AG10803 (cell line): ENCODE measurements around the gene ZIC3.

ENCODE experiments used
- DNase-seq: peaks from one replicate; pipeline ENCODE4 v3.0.0; 2010; ENCODE audit warnings: low read depth
- H3K4me3 ChIP-seq: 2 replicates; pipeline ENCODE4 v1.5.1; 2011; ENCODE audit warnings: mild to moderate bottlenecking, low read length, control low read depth
- TF ChIP-seq, protein P1 (sequence below): conservative IDR thresholded peaks from 2 replicates; pipeline ENCODE4 v1.5.1; 2011; ENCODE audit warnings: mild to moderate bottlenecking, low read length, control low read depth, inconsistent platforms

The ZIC3 gene

DNA sequence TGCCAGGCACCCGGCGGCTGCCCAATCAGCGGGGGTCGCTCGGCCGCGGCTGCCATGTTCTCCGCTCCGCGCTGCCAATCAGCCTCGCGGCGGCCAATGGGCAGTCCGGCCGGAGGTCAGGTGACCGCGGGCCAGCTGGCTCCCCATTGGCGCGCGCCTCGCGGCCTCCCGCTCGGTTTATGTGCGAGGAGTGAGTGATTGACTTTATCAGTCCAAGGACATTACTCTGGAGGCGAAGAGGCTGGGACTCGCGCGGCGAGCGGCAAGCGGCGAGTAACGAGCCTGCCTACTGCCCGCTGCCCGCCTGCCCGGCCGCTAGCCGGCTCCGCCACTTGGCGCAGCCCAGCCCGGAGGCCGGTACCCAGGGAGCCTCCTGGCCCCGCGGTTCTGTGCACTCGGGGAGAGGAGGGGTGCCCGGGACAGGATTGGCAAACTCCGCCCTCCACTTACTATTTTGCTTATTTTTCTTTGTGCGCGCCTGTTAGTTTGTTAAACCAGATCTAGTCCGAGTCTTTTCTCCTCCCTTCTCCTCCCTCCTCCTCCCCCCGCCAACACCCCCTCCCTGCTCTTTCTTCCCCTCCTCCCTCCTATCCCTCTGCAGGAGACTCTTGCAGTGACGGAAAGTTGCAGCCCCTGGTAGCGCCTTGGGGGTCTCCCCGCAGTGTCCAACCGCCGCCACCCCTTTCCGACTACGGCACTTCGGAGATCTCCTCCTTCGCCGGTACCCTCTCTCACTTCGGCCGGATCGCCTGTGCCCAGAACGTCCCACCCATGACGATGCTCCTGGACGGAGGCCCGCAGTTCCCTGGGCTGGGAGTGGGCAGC is at the start of gene ZIC3:
ZIC3 (plus strand) TSS at position 207 of the 825 bp plus-strand sequence; CDS start at position 772, 565 bp downstream.
- peak; percentile 0 for DNase-seq
- H3K4me3 ChIP-seq, result peak within 1 kb of the TSS; percentile 24; the same call in 1 of the 2 replicates
- TF ChIP-seq, protein P1, sequence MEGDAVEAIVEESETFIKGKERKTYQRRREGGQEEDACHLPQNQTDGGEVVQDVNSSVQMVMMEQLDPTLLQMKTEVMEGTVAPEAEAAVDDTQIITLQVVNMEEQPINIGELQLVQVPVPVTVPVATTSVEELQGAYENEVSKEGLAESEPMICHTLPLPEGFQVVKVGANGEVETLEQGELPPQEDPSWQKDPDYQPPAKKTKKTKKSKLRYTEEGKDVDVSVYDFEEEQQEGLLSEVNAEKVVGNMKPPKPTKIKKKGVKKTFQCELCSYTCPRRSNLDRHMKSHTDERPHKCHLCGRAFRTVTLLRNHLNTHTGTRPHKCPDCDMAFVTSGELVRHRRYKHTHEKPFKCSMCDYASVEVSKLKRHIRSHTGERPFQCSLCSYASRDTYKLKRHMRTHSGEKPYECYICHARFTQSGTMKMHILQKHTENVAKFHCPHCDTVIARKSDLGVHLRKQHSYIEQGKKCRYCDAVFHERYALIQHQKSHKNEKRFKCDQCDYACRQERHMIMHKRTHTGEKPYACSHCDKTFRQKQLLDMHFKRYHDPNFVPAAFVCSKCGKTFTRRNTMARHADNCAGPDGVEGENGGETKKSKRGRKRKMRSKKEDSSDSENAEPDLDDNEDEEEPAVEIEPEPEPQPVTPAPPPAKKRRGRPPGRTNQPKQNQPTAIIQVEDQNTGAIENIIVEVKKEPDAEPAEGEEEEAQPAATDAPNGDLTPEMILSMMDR, result no peak

DNA sequence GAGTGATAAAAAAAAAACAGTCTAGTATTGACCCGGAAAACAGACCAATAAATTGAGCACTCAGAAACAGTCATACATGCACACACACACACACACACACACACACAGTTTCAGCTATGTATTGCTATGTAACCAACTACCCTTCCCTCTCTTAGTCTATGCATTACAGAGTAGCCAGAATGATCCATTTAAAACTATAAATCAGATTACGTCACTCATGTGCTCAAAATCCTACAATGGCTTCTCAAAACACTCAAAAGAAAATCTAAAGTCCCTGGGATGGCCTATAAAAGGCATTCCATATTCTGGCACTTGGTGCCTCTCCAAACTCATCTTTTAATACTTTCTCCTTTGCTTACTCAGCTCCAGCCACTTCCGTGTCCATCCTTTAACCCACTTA is 46.5 kb upstream of the ZIC3 start:
- no peak overlapping the region for H3K4me3 ChIP-seq
- TF ChIP-seq, protein P1, result no peak
- DNase-seq, result no peak

DNA sequence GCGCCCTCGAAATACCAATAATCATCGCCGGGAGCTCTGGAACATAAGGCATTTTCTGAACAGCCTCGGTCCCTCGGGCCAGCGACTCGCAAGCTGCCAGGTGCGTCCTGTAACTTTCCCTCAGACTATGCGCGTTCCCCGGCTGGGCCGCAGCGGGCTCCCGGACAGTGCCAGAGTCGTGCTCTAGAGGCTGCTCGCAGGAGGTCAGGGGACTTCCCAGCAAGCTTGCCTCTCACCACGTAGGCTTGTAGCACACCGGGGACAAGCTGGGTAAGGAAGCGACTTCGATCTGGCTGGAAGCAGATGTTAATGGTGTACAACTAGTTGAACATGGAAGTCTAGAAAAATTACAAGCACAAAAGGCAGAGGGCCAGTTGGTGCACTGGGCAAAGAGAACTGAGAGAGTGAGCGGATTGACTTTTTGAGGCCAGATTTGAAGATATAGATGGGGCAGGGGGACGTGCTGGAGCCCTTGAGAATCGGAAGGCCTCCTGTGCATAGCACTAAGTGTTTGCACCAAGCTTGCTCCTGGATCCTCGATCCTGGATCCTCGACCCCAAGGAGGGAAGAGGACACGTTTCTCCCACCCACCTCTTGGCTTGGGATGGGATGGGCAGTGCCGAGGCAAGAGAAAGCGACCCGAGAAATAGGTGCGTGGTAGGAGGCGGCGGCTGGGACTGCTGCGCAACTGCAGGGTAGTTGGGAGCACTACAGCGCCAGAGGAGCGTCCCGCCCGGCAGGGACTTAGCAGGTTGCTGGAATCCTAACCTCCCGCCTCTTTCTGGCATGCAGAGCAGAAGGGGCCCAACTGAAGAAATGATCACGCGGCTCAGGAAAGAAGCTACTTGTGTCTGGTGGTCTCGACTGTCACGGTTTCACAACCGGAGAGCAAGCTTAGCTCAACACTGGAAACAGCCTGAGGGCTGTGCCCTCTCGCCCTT is 19.9 kb upstream of the ZIC3 start:
- no peak overlapping the region for H3K4me3 ChIP-seq

DNA sequence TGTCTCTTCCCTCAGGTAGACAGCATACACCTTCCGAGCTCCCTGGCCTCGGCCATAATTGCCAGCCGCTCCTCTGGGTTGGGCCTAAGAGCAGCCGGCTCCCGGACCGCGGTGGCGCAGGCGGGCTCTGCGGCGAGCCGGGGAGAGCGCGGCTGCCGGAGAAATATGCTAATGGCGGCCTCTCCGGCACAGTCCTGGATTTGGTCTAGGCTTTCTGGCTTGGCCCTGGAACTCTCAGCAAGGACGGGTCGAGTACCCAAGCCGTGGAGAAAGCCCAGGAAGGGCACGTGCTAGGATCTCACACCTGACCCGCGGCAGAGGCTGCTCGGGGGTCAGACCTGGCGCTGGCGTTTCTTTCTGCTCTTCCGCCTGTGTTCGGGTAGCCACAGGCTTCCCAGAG is 18.6 kb upstream of the ZIC3 start:
- no peak overlapping the region for H3K4me3 ChIP-seq
- TF ChIP-seq, protein P1, result no peak
- no peak for DNase-seq

More for the DNA sequence above, 19.9 kb upstream of the ZIC3 start:
- TF ChIP-seq, protein P1, result no peak
- no peak for DNase-seq

DNA sequence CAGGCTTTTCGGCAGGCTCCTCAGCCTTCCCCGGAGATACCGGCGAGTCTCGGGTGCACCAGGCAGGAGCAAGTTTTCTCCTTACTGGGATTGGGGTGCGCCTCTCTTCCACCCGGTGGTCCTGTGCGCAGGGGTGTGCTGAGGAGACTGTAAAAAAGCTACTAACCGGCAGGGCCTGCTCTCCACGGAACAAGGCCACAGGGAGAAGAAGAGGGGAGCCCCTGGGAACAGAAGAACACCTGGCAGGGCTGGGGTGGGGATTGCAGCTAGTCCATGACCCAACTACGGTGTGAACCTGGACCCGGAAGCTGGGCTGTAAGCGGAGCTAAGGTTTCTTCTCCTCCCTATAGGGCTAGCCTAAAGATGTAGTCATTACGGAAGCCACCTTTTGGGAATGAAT is 17.7 kb upstream of the ZIC3 start:
- no peak overlapping the region for H3K4me3 ChIP-seq
- DNase-seq, result no peak
- TF ChIP-seq, protein P1, result no peak

DNA sequence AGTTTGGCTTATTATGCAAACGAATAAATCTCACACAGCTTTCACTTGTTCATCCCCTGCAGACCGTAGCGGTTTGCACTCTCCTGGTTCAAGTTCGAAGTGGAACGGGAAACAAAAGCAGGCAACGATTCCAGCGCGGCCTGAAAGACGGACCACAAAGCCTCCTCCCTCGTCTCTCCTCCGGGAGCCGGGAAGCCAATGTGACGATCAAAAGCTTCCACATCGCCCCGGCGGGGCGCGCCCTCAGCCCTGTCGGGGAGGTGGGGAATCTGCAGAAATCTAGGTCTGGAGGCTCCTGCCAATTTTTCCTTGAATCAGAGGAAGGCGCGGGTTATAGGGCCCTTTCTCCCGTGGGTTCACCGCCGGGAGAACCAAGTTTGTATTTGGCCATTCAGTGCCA is 16.9 kb upstream of the ZIC3 start:
- TF ChIP-seq, protein P1, result no peak
- no peak for DNase-seq
- no peak overlapping the region for H3K4me3 ChIP-seq
